GM04503 (cell line): ENCODE measurements around the gene ELP2.
"Not testable (repeated sequence)": the region's sequence is repeated elsewhere in the genome, so short reads cannot be mapped to it uniquely, and the experiment has no call there.

Experiments
- DNase-seq: peaks from one replicate; pipeline ENCODE4 v3.0.0-alpha.2; 2012; ENCODE audit warnings: low read depth

ELP2 gene

DNA sequence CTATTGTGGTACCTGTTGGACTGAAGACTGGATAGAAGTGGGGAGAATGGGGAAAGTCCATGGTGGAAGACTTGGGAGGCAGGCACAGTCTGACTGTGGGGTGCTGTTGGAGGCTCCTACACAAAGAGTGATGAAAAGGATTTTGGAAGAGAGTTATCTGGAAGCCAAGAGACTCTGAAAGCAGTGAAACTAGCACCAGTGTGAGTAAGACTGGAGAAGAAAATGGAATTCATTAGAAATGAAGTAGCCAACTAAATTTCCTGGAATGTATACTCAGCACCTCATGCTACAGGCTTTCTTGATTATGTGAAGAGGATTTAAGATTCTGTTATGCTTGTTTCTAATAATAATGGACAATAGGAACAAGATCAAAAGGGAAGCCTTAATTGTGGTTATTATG lies 27.7 kb downstream of the ELP2 start:
- DNase-seq = no peak

DNA sequence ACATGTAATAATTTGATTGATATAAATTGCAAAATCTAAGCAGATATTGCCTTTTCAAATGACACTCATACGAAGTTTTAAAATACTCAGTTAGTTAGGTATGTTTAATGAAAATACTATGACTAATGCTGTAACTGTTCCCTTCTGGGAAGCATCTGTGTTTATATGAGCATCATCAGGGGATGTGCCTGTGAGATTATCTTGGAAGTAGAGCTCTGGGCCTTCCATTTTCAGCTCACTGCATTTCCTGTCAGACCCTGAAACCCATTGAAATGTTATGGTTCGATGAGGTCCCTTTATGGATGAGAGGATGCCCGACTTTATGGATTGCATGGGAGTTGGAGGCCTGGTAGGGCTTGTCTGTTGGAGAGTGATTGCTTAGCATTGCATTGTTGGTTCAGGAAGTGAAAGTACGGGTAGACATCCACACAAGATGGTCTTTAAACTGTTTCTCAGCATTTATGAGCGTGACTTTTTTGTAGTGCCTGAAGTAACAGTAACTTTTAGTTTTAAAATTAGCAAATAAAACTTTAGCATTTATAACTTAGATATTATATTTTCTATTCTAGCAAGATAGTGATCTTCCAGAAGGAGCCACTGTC lies 28.7 kb downstream of the ELP2 start:
- DNase-seq = no peak

DNA sequence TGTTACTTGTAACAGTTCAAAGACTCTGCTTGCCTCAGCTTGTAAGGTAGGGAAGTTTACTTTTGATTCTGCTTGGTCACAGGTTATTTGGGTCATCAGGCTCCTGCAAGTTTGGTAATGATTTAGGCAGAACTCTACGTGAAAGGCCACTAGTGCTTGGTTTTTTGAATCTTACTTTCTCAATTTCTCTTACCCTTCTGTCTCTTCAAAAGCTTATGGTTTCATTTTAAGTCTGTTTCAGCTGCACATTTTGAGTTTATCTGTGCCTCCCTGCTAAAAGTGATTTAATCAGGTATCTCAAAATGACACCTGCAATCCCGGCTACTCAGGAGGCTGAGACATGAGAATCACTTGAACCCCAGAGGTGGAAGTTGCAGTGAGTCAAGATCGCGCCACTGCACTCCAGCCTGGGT lies 31.3 kb downstream of the ELP2 start:
- no peak for DNase-seq

DNA sequence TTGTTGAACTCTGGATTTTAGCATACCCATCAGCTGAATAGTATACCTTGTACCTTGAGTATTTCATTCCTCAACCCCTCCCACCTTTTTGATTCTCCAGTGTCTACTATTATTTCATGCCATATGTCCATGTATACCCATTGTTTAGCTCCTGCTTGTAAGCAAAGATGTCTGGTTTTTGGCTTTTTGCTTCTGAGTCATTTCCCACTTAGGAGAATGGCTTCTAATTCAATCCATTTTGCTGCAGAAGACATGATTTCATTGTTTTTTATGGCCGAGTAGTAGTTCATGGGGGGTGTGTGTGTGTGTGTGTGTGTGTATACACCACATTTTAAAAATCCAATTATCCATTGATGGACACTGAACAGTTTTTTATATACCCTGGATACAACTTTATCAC lies 33.3 kb downstream of the ELP2 start:
- no peak for DNase-seq

DNA sequence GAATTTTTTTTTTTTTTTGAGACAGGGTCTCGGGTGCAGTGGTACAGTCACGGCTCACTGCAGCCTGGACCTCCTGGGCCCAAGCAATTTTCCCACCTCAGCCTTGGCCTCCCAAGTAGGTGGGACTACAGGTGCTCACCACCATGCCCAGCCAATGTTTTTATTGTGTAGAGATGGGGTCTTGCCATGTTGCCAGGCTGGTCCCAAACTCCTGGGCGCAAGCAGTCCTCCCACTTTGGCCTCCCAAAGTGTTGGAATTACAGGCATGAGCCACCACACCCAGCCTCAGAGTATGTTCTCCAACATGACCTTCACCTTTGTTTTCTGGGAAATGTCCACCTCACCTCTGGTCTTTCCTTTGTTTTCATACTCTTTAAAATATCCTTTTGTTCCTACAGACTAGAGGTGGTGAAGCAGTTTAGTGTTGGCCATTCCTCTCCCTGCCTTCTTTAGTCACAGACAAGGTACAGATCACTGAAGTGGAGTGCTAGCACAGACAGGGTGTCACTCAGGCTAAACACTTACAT lies 38.1 kb downstream of the ELP2 start:
- DNase-seq = no peak

DNA sequence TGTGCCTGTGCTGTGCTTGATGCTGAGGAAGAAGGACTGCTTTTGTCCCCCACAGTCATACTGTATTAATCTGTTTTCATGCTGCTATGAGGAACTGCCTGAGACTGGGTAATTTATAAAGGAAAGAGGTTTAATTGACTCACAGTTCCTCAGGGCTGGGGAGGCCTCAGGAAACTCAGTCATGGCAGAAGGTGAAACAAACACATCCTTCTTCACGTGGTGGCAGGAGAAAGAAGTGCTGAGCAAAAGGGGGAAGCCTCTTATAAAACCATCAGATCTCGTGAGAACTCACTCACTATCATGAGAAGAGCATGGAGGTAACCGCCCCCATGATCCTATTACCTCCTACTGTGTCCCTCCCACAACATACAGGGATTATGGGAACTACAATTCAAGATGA lies 38.6 kb downstream of the ELP2 start:
- not testable (repeated sequence) for DNase-seq

DNA sequence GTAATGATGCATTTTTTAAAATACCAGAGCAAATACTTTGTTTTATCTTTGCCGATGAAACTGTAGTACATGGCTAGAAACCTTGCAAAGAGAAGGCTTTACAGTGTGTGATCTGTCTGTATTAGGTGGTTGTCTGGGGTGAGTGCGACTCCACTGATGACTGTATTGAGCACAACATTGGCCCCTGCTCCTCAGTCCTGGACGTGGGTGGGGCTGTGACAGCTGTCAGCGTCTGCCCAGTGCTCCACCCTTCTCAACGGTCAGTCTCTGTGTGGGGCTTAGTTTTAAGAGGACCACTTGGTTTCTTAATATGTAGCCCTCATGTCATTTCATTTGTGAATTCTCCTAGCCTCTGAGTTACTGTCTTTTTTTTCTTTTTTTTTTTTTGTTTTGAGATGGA lies 40.2 kb downstream of the ELP2 start:
- no peak for DNase-seq

DNA sequence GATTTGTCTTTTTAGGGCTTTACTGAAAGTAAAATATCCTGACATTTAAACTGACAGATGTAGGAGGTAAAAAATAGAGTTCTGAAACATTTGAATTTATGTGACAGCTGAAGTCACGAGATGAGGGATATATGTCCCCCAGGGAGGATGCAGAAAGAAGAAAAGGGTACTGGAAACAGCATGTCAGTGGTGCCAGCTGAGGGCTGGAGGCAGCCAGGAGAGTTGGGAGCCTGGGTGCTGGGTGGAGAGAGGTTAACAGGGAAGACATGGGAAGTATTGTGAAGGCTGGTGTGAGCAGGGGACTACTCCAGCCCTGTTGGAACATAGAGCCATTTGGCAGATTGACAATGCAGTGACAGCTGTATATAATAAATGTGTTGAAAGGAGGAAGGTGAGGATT lies 45.8 kb downstream of the ELP2 start:
- DNase-seq = no peak

DNA sequence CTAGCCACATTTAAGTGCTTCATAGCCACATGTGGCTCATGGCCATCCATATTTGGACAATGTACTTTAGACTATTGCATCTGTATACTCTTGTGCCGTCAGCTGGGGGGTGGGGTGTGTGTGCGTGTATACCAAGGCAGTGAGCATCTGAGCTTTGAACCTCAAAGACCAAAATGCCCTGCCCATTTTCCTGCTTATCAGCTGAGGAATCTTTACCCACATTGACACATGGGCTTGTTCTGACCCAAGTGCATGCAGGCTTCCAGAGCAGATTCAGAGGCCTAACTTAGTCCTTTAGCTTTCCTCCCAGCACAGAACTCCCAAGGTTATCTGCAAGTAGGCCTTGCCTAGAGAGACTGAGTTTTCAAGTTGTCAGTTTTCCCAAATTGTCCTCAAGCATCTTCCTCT lies 46.5 kb downstream of the ELP2 start:
- DNase-seq = no peak

DNA sequence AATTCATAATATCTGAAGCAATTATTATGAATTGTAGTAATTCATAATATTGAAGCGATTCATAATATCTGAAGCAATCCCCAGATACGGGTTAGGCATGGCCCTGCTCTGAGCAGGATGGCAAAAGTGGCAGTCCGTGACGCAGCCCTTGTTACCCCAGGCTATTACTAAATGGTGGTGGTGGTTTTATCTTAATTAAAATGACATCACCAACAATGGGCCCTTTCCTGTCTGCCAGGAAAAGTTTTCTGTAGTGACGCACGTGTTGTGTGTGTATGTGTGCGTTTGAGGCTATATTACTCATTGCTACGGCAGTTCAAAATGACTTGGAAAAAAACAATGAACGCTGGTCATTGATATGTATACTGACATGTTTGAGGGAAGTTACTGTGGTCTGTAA lies 47.0 kb downstream of the ELP2 start:
- peak; percentile 53 for DNase-seq

DNA sequence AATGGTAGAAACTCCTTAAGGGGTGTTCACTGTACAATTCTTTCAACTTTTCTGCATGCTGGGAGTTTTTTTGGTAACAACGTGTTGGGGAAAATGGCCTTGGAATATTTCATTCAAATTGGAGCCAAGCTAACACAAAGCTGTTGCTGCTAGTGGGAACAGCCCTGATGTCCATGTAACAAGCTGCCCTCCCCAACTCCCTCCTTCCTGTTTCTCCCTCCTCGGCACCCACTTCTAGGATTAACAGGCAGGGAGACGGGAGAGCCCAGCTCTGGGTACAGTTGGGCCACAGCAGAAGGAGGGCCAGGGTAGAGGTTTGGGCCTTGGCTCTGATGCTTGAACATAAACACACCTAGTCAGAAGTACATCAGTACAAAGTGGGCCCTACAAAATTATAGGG lies 48.2 kb downstream of the ELP2 start:
- DNase-seq = no peak

DNA sequence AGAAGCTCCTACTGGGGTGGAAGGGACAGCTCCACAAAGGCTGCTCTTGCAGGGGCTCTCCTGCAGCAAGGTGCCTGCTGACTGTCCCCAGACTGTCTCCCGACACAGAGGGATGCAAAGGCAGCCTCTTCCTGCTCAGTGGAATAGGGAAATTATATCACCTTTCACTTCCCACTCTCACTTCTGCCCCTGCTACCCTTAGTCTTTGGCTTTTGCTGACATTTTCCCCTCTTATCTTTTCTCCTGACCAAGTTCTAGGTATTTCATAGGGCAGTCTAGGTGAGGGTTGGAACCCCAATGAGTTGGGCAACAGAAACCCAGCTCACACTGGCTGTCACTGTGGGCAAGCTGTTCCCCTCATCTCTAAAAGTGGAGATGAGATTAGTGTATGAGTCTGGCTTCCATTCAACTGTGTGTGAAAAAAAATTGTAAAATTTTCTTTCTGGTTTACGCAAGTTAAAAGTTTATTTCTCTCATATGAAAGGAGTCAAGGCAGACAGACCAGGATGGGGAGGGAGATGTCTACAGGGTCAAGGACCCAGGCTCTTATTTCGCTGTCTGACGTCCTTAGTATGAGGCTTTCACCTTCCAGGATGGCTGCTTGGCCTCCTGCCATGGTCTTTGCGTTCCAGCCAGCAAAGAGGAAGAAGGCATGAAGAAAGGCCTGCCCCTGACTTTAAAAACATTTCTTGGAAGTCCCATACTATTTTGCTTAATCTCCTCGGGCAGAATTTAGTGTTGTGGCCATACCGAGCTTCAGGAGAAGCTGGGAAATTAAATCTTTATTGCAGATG lies 50.1 kb downstream of the ELP2 start:
- DNase-seq = no peak

DNA sequence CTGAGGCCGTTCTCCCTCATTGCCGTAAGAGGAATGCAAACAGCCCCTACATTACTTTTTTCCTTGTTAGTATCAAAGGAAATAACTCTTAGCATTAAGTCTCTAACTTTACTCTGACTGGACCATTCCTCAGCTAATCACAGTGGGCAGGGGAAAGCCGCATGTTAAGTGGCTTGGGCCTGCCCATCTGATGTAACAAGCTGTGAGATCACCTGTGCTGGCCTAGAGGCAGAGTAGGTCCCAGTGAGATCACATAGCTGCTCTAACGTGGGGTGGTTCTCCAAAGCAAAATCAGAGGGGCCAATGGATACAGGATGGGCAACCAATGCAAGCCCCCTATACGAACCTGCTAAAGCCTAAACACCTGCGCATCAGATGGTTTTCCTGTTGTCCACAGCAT lies 51.7 kb downstream of the ELP2 start:
- no peak for DNase-seq

DNA sequence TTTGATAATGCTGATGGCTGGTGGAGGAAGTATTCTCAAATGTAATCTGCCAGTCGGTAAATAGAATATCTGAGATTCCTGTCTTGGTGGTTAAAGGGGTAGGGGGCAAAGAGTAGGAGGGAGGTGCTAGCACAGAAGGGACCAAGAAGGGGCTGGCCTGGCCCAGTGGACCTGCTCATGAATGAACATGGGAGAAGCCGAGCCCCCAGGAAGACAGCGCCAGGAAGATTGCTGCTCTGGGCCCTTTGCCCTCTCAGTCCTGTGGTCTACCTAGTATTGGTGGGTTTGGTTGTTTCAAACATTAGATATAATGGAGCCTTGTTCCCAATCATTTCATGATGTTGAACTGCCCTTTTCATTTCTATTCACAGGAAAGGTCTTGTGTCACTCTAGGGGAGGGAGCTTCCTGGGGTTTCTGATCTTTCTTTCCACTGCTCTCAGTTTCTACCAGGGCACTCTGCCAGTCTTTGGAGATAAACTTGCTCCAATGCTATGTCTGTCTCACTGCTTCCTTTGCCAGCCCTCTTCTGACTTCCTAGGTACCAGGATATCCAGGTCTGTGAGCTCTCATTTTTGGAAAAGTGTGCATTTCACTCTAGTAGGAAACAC lies 52.3 kb downstream of the ELP2 start:
- DNase-seq = no peak

DNA sequence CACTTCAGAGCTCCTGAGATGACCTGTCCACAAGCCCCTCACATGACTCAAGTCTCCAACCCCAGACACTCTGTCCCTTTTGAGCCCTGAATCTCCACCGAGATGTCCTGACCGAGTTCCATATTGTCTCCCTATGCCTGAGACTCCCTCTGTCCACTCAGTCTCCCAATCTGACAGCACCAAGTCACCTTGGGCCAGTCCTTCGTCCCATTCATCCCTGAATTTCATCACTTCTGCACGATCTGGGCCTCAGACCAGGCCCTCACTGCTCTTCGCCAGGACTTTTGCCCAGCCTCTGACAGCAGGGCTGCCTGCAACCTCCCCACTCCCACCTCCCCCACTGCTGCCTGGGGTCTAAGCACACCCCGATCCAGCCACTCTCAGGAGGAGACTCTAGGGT lies 53.3 kb downstream of the ELP2 start:
- DNase-seq = no peak

DNA sequence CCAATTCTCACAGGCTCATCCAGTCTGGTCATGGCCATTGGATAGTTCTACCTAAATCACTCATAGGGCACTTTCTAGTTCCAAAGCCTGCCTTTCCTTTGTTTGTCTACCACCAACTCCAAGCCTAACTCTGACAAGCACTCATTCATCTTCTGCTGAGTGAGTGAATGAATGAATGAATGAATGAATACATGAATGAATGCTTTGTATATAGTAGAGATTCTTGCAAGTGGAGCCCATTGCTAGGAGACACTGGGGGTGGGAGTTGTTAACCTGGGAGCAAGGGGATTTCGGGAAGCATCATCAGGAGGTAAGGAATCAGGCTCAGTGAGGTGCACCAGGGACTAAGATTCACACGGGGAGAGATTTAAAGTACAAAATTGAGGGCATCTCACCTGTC lies 54.3 kb downstream of the ELP2 start:
- no peak for DNase-seq

DNA sequence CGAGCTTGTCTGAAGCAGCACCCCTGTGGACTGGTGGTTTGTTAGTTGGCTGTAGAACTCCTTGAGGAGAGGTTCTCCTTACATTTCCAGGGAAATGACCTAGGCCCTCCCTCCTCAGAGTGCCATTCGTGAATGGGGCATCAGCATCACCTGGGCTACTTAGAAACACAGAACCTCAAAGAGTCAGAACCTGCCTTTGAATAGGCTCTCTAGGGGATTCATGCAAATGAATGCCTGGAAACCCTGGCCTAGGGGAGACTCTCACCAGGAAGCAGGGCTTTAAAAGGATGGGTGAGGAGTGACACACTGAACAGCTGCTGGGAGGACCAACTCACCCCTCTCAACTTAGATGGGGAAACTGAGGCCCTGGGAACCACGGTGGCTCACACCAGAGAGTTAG lies 55.5 kb downstream of the ELP2 start:
- no peak for DNase-seq

DNA sequence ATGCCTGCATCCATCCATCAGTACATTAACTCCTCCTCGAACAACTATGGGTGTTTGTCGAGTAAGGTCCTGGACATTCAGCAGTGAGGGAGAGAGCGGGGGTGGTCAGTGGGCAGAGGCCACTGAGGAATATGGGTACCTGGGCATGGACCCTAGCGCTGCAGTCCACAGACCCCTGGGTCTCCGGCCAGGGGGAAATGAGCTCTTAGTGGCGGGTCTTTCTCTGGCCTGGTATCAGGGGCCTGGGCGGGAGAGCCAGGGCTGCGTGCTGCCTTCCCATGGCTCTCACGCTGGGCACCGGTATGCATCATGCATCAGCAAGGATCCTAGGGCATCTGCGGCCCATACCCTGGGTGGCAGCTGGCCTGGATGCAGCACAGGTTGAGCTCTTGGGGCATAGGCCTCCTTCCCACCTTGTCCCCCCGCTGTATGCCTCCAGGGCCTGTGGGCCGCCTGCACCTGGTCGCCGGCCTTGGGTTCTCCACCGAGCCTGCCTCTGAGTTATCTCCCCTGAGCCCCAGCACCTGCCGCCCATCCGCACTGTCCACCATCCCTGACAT lies 56.3 kb downstream of the ELP2 start:
- DNase-seq = no peak

DNA sequence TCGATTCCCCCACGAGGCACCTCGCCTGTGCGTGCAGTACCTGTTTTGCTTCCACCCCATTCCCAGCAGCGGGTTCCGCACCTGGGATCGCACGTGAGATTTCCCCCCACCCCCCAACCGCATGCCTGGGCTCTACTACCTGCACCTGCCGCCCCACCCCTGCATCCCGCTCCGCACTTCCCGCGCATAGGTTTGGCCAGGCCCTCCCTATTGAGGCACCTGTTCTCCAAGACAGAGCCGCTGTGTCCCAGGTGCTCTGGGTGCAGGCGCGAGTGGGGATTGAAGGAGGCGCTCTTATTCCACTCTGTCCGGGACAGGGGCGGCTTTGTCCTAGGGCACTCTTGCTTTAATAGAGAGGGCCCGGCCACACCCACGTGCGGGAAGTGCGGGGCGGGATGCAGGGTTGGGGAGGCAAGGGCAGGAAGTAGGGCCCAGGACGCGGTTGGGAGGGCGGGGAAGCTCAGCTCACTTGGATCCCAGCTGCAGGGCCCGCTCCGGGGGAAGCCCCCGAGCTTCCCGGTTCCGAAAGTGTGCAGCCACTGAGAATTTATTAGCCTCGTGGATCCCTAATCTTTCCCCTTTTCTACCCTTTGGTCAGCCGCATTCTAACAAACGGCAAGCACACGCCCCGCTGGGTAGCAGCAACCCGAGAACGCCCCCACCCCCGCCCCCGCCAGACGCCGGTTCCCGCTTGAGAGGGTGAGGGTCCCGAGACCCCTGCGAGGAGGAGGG lies 56.9 kb downstream of the ELP2 start:
- no peak for DNase-seq

DNA sequence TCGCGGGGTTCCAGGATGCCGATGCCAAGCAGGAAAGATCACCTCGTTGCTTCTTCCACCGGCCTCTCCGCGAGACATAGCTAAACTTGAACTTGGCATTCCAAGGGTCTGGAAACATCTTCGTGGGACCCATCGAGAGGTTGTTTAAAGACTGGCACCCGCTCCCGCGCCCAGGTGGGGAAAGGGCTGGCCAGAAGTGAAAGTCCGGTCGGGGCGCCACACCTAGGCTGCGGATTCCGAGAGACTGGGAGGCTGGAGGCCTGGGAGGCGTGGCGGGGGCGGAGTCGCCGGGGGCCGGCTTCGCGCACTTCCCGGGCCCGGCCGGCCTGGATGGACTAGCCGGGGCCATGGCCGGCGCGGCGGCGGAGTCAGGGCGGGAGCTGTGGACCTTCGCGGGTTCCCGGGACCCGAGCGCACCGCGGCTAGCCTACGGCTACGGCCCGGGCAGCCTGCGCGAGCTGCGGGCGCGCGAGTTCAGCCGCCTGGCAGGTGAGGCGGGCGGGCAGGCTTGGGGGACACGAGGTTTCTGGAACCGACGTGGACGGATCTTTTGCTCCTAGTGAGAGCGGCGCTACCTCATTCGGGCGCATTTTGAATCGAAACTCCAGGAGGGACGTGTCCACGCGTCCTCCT lies 57.6 kb downstream of the ELP2 start, which contains the start of gene MOCOS:
Gene MOCOS (plus strand): TSS at position 305 of the 633 bp plus-strand sequence. CDS start 43 bp downstream, at position 348.
- DNase-seq = no peak

DNA sequence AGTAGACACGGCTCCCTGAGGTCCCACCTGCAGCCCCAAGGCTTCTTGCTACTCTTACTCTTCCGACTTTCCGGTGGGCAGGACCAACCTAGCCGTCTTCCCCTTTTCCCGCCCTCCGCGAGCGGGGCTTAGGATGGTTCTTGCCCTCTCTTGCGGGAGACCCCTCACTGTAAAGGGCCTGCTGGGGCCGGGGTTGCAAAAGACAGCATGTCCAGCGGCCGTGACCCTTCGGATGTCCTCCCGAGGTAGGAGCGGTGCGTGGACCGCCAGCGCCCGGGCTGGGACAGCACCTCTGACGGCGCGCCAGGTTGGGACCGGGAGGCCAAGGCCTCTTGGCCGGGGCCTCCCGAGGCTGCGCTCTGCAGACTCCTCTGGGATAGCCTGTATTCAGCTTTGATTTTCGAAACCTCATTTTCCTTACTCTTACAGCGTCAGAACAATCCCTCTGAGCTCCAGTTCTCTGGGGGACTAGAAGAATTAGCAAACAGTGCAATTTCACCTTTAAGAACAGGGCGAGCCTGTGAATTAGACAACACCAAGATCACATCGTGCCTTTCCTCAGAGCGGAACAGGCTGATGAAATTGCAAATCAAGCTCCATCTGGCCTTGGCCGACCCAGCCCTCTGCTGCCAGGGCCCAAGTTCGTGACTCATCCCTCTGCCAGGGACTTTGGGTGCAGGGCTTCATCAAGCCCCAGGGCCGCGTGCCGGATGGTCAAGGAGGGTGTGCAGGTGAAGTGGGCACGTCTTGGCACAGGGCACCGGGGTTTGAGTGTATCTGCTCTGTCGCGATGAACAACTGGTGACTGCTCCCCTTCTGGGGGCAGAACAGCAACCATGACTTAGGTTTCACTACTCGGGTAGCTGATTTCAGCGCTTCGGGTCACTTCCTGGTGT lies 58.4 kb downstream of the ELP2 start:
- no peak for DNase-seq
